ENCODE data around the gene CERS6.
A peak's percentile ranks its signal among the peaks of the same experiment; 100 is the strongest.

The CERS6 gene

DNA sequence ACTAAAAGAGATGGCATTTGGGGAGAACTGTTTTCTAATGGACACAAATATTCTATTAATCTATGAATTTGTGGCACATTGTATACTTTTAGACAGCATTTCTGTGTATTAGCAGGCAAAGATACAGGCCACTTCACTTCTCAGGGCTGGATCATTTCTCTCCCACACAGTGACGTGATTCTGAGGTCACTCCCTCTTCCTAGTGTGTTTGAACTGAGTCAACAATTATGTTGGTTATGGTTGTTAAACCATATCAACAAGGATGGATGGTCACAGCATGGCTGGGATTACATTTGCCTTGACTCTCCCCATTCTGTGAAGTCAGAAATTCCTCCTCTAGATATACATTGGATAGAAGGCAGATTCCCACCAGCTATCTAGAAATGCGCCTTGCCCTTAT, 358.0 kb downstream of the CERS6 start:
- Histone ChIP-seq H3K4me3 (ENCODE audit: low read depth, low read length) (no peak overlapping the region), H3K4me1 (no peaks in the 10 kb centered on the region; the same call in 1 of the 2 replicates), H3K9me3 (no peaks in the 10 kb centered on the region), H3K27me3 (no peaks in the 10 kb centered on the region), H3K36me3 (no peaks in the 10 kb centered on the region)
- TF ChIP-seq, protein P1, sequence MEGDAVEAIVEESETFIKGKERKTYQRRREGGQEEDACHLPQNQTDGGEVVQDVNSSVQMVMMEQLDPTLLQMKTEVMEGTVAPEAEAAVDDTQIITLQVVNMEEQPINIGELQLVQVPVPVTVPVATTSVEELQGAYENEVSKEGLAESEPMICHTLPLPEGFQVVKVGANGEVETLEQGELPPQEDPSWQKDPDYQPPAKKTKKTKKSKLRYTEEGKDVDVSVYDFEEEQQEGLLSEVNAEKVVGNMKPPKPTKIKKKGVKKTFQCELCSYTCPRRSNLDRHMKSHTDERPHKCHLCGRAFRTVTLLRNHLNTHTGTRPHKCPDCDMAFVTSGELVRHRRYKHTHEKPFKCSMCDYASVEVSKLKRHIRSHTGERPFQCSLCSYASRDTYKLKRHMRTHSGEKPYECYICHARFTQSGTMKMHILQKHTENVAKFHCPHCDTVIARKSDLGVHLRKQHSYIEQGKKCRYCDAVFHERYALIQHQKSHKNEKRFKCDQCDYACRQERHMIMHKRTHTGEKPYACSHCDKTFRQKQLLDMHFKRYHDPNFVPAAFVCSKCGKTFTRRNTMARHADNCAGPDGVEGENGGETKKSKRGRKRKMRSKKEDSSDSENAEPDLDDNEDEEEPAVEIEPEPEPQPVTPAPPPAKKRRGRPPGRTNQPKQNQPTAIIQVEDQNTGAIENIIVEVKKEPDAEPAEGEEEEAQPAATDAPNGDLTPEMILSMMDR (IDR thresholded peaks at IDR 0.05; ENCODE audit: low read depth, low read length), result no peak
- no peak for DNase-seq

DNA sequence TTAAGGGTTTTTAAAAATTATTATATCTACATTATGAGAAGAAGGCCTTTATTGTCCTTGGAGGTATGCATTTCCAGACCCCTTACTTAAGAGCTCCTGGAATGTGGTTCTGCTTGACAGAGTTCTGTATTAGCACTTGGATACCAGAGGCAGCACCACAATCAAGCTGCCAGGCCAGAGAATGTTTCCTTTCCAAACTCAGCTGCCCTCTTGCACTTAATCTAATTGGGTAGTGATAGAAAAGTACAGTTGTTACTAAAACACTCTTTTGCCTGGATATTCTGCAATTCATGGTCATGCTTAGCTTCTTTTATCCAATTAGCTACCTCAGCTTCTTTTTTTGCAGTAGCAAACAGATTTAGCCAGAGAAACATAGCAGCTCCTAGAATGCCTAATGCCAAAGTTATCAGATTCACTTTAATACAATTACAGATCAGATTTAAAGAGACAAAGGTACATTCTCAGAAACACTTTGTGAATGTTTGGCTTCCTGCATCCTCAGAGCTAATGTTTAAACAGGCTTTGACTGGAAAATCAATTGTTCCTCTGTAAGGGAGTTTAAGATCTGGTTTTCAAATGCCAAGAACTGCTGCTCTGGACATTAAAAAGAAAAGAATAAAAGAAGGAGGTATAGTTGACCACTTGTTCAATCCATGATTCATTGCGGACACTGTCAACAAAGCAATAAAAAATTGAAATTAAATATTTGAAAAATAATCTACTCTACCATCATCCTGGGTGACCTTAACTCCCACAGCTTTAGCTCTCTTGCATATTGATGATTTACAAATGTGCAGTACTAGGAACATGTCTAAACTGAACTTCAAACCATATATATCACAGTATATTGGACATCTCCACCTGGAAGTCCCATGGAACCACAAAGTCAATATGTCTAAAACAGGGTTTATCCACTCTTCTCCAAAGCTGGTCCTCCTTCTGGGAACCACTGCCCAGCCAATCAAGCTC, 359.2 kb downstream of the CERS6 start:
- peak; percentile 25 for DNase-seq

DNA sequence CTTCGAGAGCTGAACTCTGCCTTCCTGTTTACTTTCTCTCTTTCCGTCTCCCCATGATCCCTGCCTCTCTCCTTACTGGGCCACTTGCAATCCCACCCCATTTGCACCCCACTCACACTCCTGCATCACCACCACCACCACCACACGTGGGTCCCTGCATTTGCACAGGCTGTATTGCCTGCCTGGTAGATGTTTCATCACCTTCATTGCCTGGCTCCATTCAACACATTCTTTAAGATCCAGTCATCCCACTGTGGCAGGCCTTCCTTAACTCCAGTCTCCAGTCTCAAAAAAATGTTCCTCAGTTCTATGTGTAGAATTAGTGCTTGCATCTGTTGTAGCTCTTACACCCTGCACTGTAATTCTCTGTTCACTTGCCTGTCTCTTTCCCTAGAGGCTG, 360.3 kb downstream of the CERS6 start:
- no peak for DNase-seq
- Histone ChIP-seq H3K4me1 (no peaks in the 10 kb centered on the region; the same call in 1 of the 2 replicates), H3K27me3 (no peaks in the 10 kb centered on the region), H3K4me3 (ENCODE audit: low read depth, low read length) (no peak overlapping the region), H3K36me3 (no peaks in the 10 kb centered on the region), H3K9me3 (no peaks in the 10 kb centered on the region)
- TF ChIP-seq, protein P1 (IDR thresholded peaks at IDR 0.05; ENCODE audit: low read depth, low read length), result no peak

More for the DNA sequence above, 359.2 kb downstream of the CERS6 start:
- Histone ChIP-seq H3K27me3 (no peaks in the 10 kb centered on the region), H3K9me3 (no peaks in the 10 kb centered on the region), H3K4me1 (no peaks in the 10 kb centered on the region; the same call in 1 of the 2 replicates), H3K4me3 (ENCODE audit: low read depth, low read length) (no peak overlapping the region), H3K36me3 (no peaks in the 10 kb centered on the region)
- TF ChIP-seq, protein P1 (IDR thresholded peaks at IDR 0.05; ENCODE audit: low read depth, low read length), result no peak

DNA sequence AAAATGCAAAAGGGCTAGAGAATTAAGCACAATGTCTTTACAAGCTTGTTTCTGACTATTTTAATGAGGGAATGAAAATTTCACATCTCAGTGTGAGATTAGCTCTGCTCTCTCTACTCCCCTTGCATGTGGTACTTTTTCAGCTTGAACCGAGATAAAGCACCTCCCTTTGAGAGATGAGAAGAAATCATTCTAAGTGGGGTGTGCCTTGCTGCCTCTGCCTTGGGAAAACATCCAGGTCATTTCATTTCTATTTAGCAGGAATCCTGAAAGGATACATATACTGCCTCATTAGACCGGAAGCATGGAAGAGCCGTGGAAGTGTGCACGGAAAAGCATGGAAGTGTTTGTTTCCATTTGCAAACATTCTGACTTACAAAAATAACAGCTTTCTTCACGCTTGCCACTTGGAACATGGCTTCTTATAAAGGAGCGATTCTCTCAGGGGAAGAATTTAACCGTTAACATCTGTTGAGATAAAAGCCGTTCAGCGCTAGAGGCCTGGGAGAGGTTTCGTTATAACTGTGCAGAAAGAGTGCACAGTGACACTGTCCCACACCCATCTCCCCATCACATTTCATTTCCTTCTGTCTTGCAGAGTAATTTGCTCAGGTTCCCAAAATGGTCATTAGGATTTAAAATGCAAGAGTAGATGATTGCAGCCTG, 363.1 kb downstream of the CERS6 start:
- DNase-seq, result no peak
- Histone ChIP-seq H3K9me3 (no peaks in the 10 kb centered on the region), H3K27me3 (no peaks in the 10 kb centered on the region), H3K4me3 (ENCODE audit: low read depth, low read length) (no peak overlapping the region), H3K36me3 (no peaks in the 10 kb centered on the region), H3K4me1 (no peaks in the 10 kb centered on the region; the same call in 1 of the 2 replicates)
- TF ChIP-seq, protein P1 (IDR thresholded peaks at IDR 0.05; ENCODE audit: low read depth, low read length), result no peak

DNA sequence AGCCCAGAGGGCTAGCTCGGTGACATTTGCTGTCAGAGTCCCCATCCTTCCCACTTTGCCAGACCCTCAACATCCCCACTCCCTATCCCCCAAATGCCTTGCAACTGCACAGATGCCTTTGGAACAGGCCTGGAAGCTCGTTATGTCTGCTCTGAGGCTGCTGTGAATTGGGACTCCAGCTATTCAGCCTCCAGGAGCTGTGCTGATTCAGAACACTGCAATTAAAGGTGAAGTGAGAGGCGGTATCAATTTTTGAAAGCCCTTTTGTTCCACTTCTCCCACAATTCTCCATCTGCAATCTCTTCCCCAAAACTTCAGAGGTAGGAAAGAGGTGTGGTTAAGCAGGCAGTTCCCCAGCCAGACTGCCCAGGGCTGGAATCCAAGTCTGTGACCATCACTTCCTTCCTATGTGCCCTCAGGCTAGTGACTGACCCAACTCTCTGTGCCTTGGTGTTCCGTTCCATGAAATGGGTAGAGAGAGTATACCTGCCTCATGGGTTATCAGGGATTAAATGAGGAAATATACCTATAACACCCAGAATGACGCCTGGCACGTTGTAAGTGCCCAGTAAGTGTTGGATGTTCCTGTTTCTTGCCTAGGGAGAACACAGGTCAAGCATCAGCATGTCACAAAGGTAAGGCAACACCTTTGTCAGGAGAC, 363.9 kb downstream of the CERS6 start:
- TF ChIP-seq, protein P1 (IDR thresholded peaks at IDR 0.05; ENCODE audit: low read depth, low read length), result no peak
- Histone ChIP-seq H3K4me1 (no peaks in the 10 kb centered on the region; the same call in 1 of the 2 replicates), H3K9me3 (no peaks in the 10 kb centered on the region), H3K27me3 (no peaks in the 10 kb centered on the region), H3K4me3 (ENCODE audit: low read depth, low read length) (no peak overlapping the region), H3K36me3 (no peaks in the 10 kb centered on the region)
- no peak for DNase-seq

Data from BE2C (cell line).